HepG2 (cell line): ENCODE results near the gene CCDC88A.

ENCODE experiments used
- ARHGAP35 ChIP-seq: sonication (generic); formaldehyde crosslinking; IDR thresholded peaks from 2 replicates; pipeline ENCODE4 v1.9.0; 2022; ENCODE audit warnings: mild to moderate bottlenecking, inconsistent platforms, moderate library complexity, missing genetic modification reagents, borderline replicate concordance
- CEBPZ ChIP-seq: IDR thresholded peaks from 2 replicates; pipeline ENCODE4 v1.6.1; 2012; ENCODE audit warnings: low read length, improper control_type of control experiment
- CTCF ChIP-seq: sonication (generic); formaldehyde crosslinking; IDR thresholded peaks from 2 replicates; pipeline ENCODE4 v1.5.0; 2020; ENCODE audit warnings: mild to moderate bottlenecking, missing genetic modification reagents, moderate library complexity
- ELF1 ChIP-seq: sonication (generic); formaldehyde crosslinking; IDR thresholded peaks from 2 replicates; pipeline ENCODE4 v1.4.0; 2020; ENCODE audit warnings: missing genetic modification reagents
- HNRNPUL1 ChIP-seq: fragments of 200-400 bp; formaldehyde crosslinking; IDR thresholded peaks from 2 replicates; pipeline ENCODE4 v1.6.1; 2017; ENCODE audit warnings: low read depth, mild to moderate bottlenecking, low read length, moderate library complexity
- MBD4 ChIP-seq: IDR thresholded peaks from 2 replicates; pipeline ENCODE4 v1.6.1; 2012; ENCODE audit warnings: low read length, inconsistent platforms, borderline replicate concordance
- NFIB ChIP-seq: sonication (generic); formaldehyde crosslinking; IDR thresholded peaks from 2 replicates; pipeline ENCODE4 v1.9.0; 2021; ENCODE audit warnings: missing genetic modification reagents, mild to moderate bottlenecking, borderline replicate concordance
- NFRKB ChIP-seq: fragments of 450-650 bp; IDR thresholded peaks from 2 replicates; pipeline ENCODE4 v1.6.1; 2017
- POLR2A ChIP-seq, 2 experiments: IDR thresholded peaks; 2 replicates each; pipeline ENCODE4 v1.6.1; 2011; ENCODE audit warnings: low read depth in 2 of 2, low read length in 2 of 2, mild to moderate bottlenecking in 1 of 2, moderate library complexity in 1 of 2; ENCODE audit not compliant: insufficient read depth in 1 of 2
- POLR2AphosphoS5 ChIP-seq: IDR thresholded peaks from 2 replicates; pipeline ENCODE4 v1.6.1; 2012; ENCODE audit warnings: low read depth, low read length
- TBX3 ChIP-seq: fragments of 450-650 bp; IDR thresholded peaks from 2 replicates; pipeline ENCODE4 v1.6.1; 2017; ENCODE audit warnings: antibody characterized with exemption, mild to moderate bottlenecking, inconsistent platforms, borderline replicate concordance

DNA sequence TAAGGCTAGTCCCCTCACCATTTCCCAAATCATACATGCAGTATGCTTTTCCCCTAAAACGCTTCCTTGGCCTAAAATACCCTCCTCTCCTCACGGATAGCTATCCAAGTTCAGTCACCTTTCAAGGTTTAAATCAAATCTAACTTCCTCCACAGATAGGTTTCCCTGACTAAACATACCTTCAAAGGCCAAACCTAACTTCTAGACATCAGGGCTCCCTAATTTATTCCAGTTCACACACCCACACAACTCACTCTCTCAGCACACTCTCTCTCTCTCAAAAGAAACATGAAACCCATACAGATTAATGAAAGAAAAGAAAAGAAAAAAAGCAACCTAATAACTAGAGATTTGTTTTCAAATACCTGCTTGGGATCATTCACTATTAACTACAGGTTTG is 14.5 kb downstream of the CCDC88A start:
- TF ChIP-seq TBX3, result no peak
- no peak for TF ChIP-seq ARHGAP35
- TF ChIP-seq NFIB, result no peak
- no peak for TF ChIP-seq HNRNPUL1
- TF ChIP-seq POLR2AphosphoS5, result no peak
- no peak for TF ChIP-seq CEBPZ
- no peak for TF ChIP-seq CTCF (CRISPR knock-in tag)
- TF ChIP-seq ELF1 (CRISPR knock-in tag), result no peak
- TF ChIP-seq NFRKB, result no peak
- TF ChIP-seq POLR2A (IDR thresholded peaks at IDR 0.05; ENCODE audit: insufficient read depth in 1 of 2, low read depth in 2 of 2, low read length in 2 of 2), result no peak
- no peak for TF ChIP-seq MBD4
